ENCODE data around the gene SLC30A2.

GRCh38 chr1:26081267-26082019 lies 35.5 kb upstream of the SLC30A2 start:
- TF ChIP-seq POLR2A (IDR thresholded peaks at IDR 0.05) (no peak), CTCF (IDR thresholded peaks at IDR 0.05) (no peak)
